ENCODE results near the gene AP2A1. TPM values are rescaled to one million over a fixed set of nuclear protein-coding genes. Genes with fewer than 3 reads are reported as not detected.

AP2A1 gene
- total and polyA plus RNA-seq, 9 donors = 37.8 to 126 (median 88.1) TPM

- TF ChIP-seq CTCF (IDR thresholded peaks at IDR 0.05) (no peak), EP300 (IDR thresholded peaks at IDR 0.05) (no peak), POLR2A (IDR thresholded peaks at IDR 0.05) (no peak)
- Histone ChIP-seq H3K36me3 (no peaks in the 10 kb centered on the region), H3K4me3 (no peak overlapping the region), H3K27me3 (no peaks in the 10 kb centered on the region), H3K27ac (no peak overlapping the region), H3K9me3 (no peaks in the 10 kb centered on the region), H3K4me1 (ENCODE audit: insufficient read depth) (no peaks in the 10 kb centered on the region)
- WGBS, 3 donors = 85 to 90% (median 86%) methylated on average over 6 of the region's 6 CpGs
- intact Hi-C loops (cut with DNase I) = no loop called here
- no peak for DNase-seq
Observed at GRCh38 chr19:49776371-49776764, 9.6 kb downstream of the AP2A1 start.

GRCh38 chr19:49779731-49780555 is 13.1 kb downstream of the AP2A1 start:
- Histone ChIP-seq H3K9me3 (no peaks in the 10 kb centered on the region), H3K27me3 (no peaks in the 10 kb centered on the region), H3K27ac (no peak overlapping the region), H3K4me1 (ENCODE audit: insufficient read depth) (no peaks in the 10 kb centered on the region), H3K4me3 (no peak overlapping the region), H3K36me3 (no peaks in the 10 kb centered on the region)
- TF ChIP-seq CTCF (IDR thresholded peaks at IDR 0.05) = no peak
- TF ChIP-seq POLR2A (IDR thresholded peaks at IDR 0.05) = no peak
- no peak for TF ChIP-seq EP300 (IDR thresholded peaks at IDR 0.05)
- 79 to 86% (median 82%) methylated on average over 11 of the region's 11 CpGs for WGBS, 3 donors
- intact Hi-C loops (cut with DNase I) = no loop called here
- no peak for DNase-seq

- Histone ChIP-seq H3K36me3 (no peaks in the 10 kb centered on the region), H3K4me1 (ENCODE audit: insufficient read depth) (no peaks in the 10 kb centered on the region), H3K9me3 (no peaks in the 10 kb centered on the region), H3K27ac (no peak overlapping the region), H3K27me3 (no peaks in the 10 kb centered on the region), H3K4me3 (no peak overlapping the region)
- intact Hi-C loops (cut with DNase I) = no loop called here
- DNase-seq = no peak
- no peak for TF ChIP-seq CTCF (IDR thresholded peaks at IDR 0.05)
- TF ChIP-seq EP300 (IDR thresholded peaks at IDR 0.05) = no peak
- TF ChIP-seq POLR2A (IDR thresholded peaks at IDR 0.05) = no peak
- 84 to 90% (median 85%) methylated on average over 8 of the region's 8 CpGs for WGBS, 3 donors
Observed at GRCh38 chr19:49780861-49781260, 14.1 kb downstream of the AP2A1 start.

- H3K4me1 ChIP-seq (ENCODE audit: insufficient read depth) = no peaks in the 10 kb centered on the region
- intact Hi-C loops (cut with DNase I) = no loop called here
- DNase-seq = no peak
- TF ChIP-seq EP300 (IDR thresholded peaks at IDR 0.05) = no peak
- TF ChIP-seq CTCF (IDR thresholded peaks at IDR 0.05) = no peak
- TF ChIP-seq POLR2A (IDR thresholded peaks at IDR 0.05) = no peak
- H3K27ac ChIP-seq = no peak overlapping the region
- H3K4me3 ChIP-seq = no peak overlapping the region
- H3K27me3 ChIP-seq = no peaks in the 10 kb centered on the region
- no peaks in the 10 kb centered on the region for H3K9me3 ChIP-seq
- 90 to 95% (median 94%) methylated on average over 7 of the region's 7 CpGs for WGBS, 3 donors
- no peaks in the 10 kb centered on the region for H3K36me3 ChIP-seq
Observed at GRCh38 chr19:49781394-49781793, 14.6 kb downstream of the AP2A1 start.
